ACC112 (cell line): ENCODE results near the gene HUS1.
A peak's percentile ranks its signal among the peaks of the same experiment; 100 is the strongest.
"Not testable (repeated sequence)": the region's sequence is repeated elsewhere in the genome, so short reads cannot be mapped to it uniquely, and the experiment has no call there.

Experiments used
- H2AFZ ChIP-seq: fragments of 200-600 bp; sonication (generic); one replicate; pipeline ENCODE4 v1.6.0; 2017; ENCODE audit warnings: antibody characterized with exemption, low read length; ENCODE audit not compliant: unreplicated experiment
- H3K27ac ChIP-seq: fragments of 200-600 bp; sonication (generic); 2 replicates; pipeline ENCODE4 v1.5.1; 2014; ENCODE audit warnings: low read depth, mild to moderate bottlenecking, antibody characterized with exemption, low read length, moderate library complexity
- H3K27me3 ChIP-seq: fragments of 200-600 bp; sonication (generic); 2 replicates; pipeline ENCODE4 v1.6.1; 2014; ENCODE audit warnings: mild to moderate bottlenecking, antibody characterized with exemption, low read length, moderate library complexity, mixed read lengths; ENCODE audit not compliant: insufficient read depth
- H3K36me3 ChIP-seq: fragments of 200-600 bp; sonication (generic); 2 replicates; pipeline ENCODE4 v1.6.1; 2016; ENCODE audit warnings: mild to moderate bottlenecking, antibody characterized with exemption, low read length, moderate library complexity, mixed read lengths; ENCODE audit not compliant: insufficient read depth
- H3K4me1 ChIP-seq: fragments of 200-600 bp; sonication (generic); one replicate; pipeline ENCODE4 v1.6.1; 2016; ENCODE audit warnings: low read length, mixed read lengths; ENCODE audit not compliant: insufficient read depth, unreplicated experiment, control insufficient read depth
- H3K4me3 ChIP-seq: fragments of 200-600 bp; sonication (generic); 2 replicates; pipeline ENCODE4 v1.5.1; 2014; ENCODE audit warnings: mild to moderate bottlenecking, low read depth, low read length
- H3K79me2 ChIP-seq: fragments of 200-600 bp; sonication (generic); one replicate; pipeline ENCODE4 v1.6.0; 2016; ENCODE audit warnings: low read length; ENCODE audit not compliant: control insufficient read depth, unreplicated experiment, insufficient read depth

The HUS1 gene

GRCh38 chr7:47980648-47981047 lies 1.2 kb upstream of the HUS1 start:
- H3K4me3 ChIP-seq, H3K27me3 ChIP-seq, H2AFZ ChIP-seq, H3K27ac ChIP-seq: not testable (repeated sequence)
- H3K4me1 ChIP-seq, result peaks cover 16% of the 10 kb centered on the region
- peaks cover 21% of the 10 kb centered on the region for H3K79me2 ChIP-seq
- H3K36me3 ChIP-seq, result peaks cover 14% of the 10 kb centered on the region

GRCh38 chr7:47979832-47980181 lies 392 bp upstream of the HUS1 start:
- peak overlapping the region; percentile 90; the same call in 1 of the 2 replicates for H3K27ac ChIP-seq
- peak overlapping the region; percentile 99 for H3K4me3 ChIP-seq
- H2AFZ ChIP-seq, result peak overlapping the region; percentile 59
- peaks cover 14% of the 10 kb centered on the region for H3K36me3 ChIP-seq
- no peaks in the 10 kb centered on the region for H3K27me3 ChIP-seq
- peaks cover 21% of the 10 kb centered on the region for H3K79me2 ChIP-seq
- H3K4me1 ChIP-seq, result peaks cover 16% of the 10 kb centered on the region

DNA sequence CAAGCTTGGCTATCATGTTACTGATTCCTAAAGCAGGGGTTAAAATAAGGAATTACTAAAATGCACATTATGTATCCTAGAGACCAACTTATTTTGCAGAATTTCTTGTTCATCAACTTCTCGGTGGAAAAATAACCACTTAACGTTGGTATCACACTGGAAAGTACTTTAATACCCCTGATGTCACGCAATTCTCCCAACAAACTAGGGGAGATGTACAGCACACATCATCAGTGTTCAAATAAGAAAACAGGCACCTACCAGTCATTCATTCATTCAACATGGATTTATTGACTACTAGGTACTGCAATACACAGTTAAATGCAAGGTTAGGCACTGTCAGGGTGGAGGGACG lies 648 bp downstream of the HUS1 start:
- Histone ChIP-seq H3K4me1 (peaks cover 16% of the 10 kb centered on the region), H3K79me2 (peaks cover 21% of the 10 kb centered on the region), H3K27me3 (no peaks in the 10 kb centered on the region), H2AFZ (peak overlapping the region; percentile 95), H3K36me3 (peaks cover 21% of the 10 kb centered on the region), H3K4me3 (peak overlapping the region; percentile 99), H3K27ac (peak overlapping the region; percentile 90)

DNA sequence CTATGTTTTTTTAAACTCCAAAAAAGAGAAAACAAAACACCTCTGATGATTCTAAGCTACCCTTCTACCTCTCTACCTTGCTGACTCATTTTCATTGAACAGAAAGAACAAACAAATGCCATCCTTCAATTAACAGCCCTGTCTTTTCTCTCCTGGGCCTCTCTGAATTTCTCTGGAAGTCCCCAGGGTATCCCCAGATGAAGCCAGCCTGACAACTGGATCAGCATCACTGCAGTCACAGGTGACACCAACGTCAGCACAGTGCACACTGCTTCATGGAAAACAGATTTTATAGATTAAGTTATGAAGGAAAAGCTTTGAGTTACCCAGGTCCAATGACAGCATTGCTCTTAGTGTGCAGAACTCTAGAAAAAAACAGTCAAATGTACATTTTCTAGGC lies 5.7 kb downstream of the HUS1 start:
- peaks cover 32% of the 10 kb centered on the region for H3K36me3 ChIP-seq
- no peaks in the 10 kb centered on the region for H3K27me3 ChIP-seq
- H2AFZ ChIP-seq, result no peak overlapping the region
- peaks cover 19% of the 10 kb centered on the region for H3K79me2 ChIP-seq
- H3K4me1 ChIP-seq, result peaks cover 27% of the 10 kb centered on the region
- H3K4me3 ChIP-seq, result no peak overlapping the region
- no peak overlapping the region for H3K27ac ChIP-seq

- Histone ChIP-seq H3K79me2 (no peaks in the 10 kb centered on the region), H3K4me3 (no peak overlapping the region), H3K27ac (peak overlapping the region; percentile 20), H3K4me1 (peaks cover 16% of the 10 kb centered on the region), H2AFZ (no peak overlapping the region), H3K36me3 (peaks cover 30% of the 10 kb centered on the region), H3K27me3 (no peaks in the 10 kb centered on the region)
Measured at GRCh38 chr7:47970761-47971160, 8.7 kb downstream of the HUS1 start.

GRCh38 chr7:47968847-47969774 lies 10.3 kb downstream of the HUS1 start:
- no peaks in the 10 kb centered on the region for H3K27me3 ChIP-seq
- H3K4me3 ChIP-seq, result no peak overlapping the region
- H3K79me2 ChIP-seq, result no peaks in the 10 kb centered on the region
- H3K4me1 ChIP-seq, result peaks cover 16% of the 10 kb centered on the region
- peaks cover 36% of the 10 kb centered on the region for H3K36me3 ChIP-seq
- H2AFZ ChIP-seq, result no peak overlapping the region
- H3K27ac ChIP-seq, result no peak overlapping the region

- Histone ChIP-seq H3K36me3 (peaks cover 28% of the 10 kb centered on the region), H3K4me1 (peaks cover 16% of the 10 kb centered on the region), H3K4me3 (no peak overlapping the region), H3K79me2 (no peaks in the 10 kb centered on the region), H3K27ac (no peak overlapping the region), H2AFZ (no peak overlapping the region), H3K27me3 (no peaks in the 10 kb centered on the region)
Measured at GRCh38 chr7:47967708-47968107, 11.7 kb downstream of the HUS1 start.

- Histone ChIP-seq H3K27me3 (no peaks in the 10 kb centered on the region), H2AFZ (no peak overlapping the region), H3K79me2 (no peaks in the 10 kb centered on the region), H3K36me3 (peaks cover 26% of the 10 kb centered on the region), H3K27ac (no peak overlapping the region), H3K4me1 (peaks cover 16% of the 10 kb centered on the region), H3K4me3 (no peak overlapping the region)
Measured at GRCh38 chr7:47967123-47967522, 12.3 kb downstream of the HUS1 start.

GRCh38 chr7:47965456-47965855 lies 14.0 kb downstream of the HUS1 start:
- Histone ChIP-seq H3K4me1 (peaks cover 3% of the 10 kb centered on the region), H3K79me2 (no peaks in the 10 kb centered on the region), H3K36me3 (peaks cover 34% of the 10 kb centered on the region), H3K27ac (no peak overlapping the region), H2AFZ (no peak overlapping the region), H3K27me3 (no peaks in the 10 kb centered on the region), H3K4me3 (no peak overlapping the region)

- no peaks in the 10 kb centered on the region for H3K79me2 ChIP-seq
Measured at GRCh38 chr7:47962262-47962661, 17.2 kb downstream of the HUS1 start.

DNA sequence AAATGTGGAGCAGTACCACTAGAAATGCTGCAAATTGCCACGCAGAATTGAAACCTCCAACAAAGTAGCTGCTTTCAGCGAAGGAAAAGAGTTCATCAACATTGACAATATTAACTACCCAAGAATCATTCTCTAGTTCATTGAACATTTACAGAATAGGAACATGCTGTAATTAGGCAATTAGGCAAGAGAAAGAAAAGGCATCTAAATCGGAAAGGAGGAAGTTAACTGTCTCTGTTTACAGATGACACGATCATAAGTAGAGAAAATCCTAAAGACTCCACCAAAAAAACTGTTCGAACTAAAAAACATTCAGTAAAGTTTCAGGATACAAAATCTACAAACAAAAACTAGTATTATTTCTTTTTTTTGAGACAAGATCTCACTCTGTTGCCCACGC lies 22.3 kb downstream of the HUS1 start:
- no peak overlapping the region for H3K4me3 ChIP-seq
- no peaks in the 10 kb centered on the region for H3K4me1 ChIP-seq
- H3K36me3 ChIP-seq, result peaks cover 11% of the 10 kb centered on the region; the same call in 1 of the 2 replicates

More at GRCh38 chr7:47962262-47962661, 17.2 kb downstream of the HUS1 start:
- no peaks in the 10 kb centered on the region for H3K4me1 ChIP-seq
- H3K27me3 ChIP-seq, result no peaks in the 10 kb centered on the region
- peaks cover 29% of the 10 kb centered on the region for H3K36me3 ChIP-seq
- no peak overlapping the region for H3K27ac ChIP-seq
- no peak overlapping the region for H3K4me3 ChIP-seq
- no peak overlapping the region for H2AFZ ChIP-seq

More for the DNA sequence above, 22.3 kb downstream of the HUS1 start:
- H3K79me2 ChIP-seq, result no peaks in the 10 kb centered on the region
- no peaks in the 10 kb centered on the region for H3K27me3 ChIP-seq
- H2AFZ ChIP-seq, result no peak overlapping the region
- H3K27ac ChIP-seq, result no peak overlapping the region
